HG03066 (cell line): ENCODE measurements around the gene FGD4.
A peak's percentile ranks its signal among the peaks of the same experiment; 100 is the strongest.

Experiments
- ATAC-seq: cut with Tn5 transposase; IDR thresholded peaks from one replicate; pipeline ENCODE4 v1.9.1; 2021; ENCODE audit warnings: low read depth; ENCODE audit not compliant: unreplicated experiment

FGD4 gene

DNA sequence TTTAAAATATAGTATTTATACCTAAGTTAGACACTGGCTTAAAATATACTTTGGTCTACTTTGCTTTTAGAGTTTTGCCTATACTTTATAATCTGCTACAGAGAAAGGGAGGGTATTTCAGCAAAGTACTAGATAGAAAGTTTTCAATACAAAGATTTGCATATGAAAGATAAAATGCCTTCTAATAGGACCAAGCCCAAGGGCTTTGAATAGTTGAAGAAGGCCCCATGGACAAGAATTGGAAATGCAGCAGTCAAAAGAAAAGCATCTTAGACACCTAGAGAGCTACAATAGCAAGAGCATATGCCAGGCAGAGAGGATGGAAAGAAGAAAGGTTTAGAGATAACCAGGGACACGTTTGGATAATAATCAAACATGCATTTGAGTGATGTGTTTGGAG is 196.7 kb downstream of the FGD4 start:
- no peak for ATAC-seq

DNA sequence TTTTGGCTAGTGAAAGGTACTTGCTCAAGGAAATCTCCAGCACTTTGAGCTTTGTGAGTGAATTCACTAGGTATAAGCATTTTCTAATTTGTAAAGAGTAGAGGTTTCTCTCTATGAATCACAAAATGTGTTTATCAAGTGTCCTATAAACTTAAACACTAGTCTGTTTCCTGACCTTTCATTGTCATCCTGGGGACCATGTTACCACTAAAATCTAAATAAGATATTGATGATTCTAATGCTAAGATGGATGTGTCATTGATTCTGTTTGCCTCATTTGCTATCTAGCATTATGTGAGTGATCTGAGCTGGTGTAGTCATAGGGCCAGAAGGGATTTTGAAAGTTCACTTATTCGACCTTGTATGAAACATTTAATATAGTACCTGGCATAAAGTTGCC is 199.3 kb downstream of the FGD4 start:
- no peak for ATAC-seq

- ATAC-seq = no peak
These were observed 201.3 kb downstream of the FGD4 start for GRCh38 chr12:32600681-32601080.

- ATAC-seq = no peak
These were observed 203.7 kb downstream of the FGD4 start for GRCh38 chr12:32603071-32603470.

GRCh38 chr12:32603858-32604257 is 204.5 kb downstream of the FGD4 start:
- peak; percentile 91 for ATAC-seq

DNA sequence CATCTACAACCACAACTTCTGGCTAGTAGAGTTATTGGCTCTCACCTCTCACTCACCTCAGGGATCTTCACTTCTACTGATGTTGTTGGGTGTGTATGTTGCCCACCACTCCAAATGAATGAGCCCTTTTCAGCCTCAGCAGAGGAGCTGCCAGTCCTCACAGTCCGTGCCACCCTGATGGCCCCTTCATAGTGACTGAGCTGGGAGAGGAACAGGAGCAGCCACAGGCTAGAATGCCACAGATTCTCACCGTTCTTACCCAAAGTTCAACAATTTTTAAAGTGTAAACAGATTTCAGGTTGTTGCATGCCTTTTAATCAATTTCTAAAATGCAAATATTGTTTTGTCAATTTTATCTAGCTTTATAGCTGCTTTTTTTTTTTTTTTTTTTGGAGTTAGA is 205.2 kb downstream of the FGD4 start:
- ATAC-seq = no peak

DNA sequence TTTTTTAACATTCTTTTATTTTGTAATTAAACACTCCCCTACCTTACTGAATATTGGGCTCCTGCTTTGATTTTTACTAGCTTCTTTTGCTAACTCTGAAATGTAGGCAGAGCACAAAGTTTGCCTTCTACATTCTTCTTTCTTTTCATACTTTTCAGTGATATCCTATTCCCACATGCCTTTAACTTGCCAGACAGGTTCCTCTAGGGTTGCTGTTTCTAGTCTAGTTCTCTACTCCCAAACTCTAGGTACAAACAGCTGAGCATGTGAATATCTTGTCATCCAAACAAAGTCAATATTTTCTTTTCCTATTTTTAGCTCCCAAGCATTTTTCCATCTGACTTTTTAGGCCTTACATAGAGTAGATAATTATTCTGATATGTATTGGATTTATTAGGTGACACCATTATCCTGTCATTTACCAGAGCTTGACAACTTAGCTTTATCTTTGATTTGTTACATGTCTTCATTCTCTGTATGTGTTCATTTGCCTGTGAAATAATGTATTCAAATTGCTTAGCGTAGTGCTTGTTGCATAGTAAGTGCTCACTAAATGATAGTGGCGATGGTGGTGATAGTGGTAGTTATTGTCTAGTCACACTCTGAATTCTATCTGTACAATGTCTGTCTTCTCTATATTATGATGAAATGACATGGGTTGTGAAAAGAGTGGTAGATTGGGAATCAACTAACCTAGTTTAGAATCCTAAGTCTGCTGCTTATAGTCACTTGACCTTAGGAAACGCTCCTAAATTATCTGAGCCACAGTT is 206.2 kb downstream of the FGD4 start:
- ATAC-seq = no peak

GRCh38 chr12:32606443-32606842 is 207.1 kb downstream of the FGD4 start:
- ATAC-seq = no peak

DNA sequence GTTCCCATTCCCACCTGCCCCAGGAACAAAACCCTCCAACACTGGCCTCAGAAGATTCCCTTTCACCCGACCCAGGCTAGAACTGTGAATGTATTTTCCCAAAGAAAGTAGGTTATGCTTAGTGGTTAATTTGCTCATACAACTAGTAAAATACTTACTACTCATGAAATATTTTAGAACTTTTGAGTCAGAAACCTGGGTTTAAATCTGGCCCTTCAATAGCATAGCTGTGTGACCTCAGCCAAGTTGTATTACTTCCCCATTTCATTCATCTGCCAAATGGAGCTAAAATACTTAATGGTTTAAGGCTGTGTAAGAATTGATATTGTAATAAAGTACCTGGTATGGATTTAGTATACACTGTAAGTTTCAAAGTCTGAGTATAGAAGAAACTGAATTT is 210.6 kb downstream of the FGD4 start:
- ATAC-seq = no peak

DNA sequence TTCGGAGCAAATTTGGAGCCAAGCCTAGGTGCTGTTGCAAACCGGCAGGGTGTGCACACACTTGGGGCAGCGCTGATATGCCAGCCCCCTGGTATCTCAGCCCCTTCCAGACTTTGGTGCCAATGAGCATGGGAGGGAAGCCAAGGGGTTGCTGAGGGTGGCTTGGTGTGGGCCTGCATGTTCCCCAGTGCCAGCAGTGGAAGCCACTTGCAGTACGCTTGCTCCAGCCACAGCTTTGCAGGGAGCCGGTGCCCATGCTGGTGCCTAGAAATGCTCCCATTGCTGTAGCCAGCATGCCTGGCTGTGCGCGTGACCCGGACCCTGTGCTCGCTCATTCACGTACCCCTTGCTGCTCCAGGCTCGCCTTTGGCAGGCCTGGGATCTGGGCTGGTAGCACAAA is 212.6 kb downstream of the FGD4 start:
- ATAC-seq = no peak

- ATAC-seq = no peak
These were observed 213.6 kb downstream of the FGD4 start for GRCh38 chr12:32612658-32613614.

DNA sequence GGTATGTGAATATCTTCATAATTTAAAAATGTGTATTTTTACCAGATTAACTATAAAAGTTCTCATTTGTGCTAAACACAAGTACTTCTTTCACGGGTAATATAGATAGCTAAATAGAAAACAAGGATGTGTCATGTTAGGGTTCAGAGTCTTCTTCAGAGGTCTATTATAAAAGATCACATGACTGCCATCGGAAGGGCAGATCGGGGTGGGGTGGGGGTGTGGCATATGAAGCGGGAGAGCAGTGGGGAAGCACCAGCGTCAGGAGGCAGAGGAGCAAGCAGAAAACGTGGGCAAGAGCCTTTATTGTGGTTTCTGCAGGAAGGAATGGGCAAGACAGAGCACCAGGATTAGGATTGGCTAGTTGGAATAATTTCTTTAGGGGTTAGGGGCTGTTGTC is 216.1 kb downstream of the FGD4 start:
- ATAC-seq = no peak

- ATAC-seq = no peak
These were observed 218.2 kb downstream of the FGD4 start for GRCh38 chr12:32617534-32617933.

GRCh38 chr12:32618115-32618514 is 218.8 kb downstream of the FGD4 start:
- ATAC-seq = no peak

GRCh38 chr12:32627976-32628375 is 228.6 kb downstream of the FGD4 start:
- no peak for ATAC-seq

DNA sequence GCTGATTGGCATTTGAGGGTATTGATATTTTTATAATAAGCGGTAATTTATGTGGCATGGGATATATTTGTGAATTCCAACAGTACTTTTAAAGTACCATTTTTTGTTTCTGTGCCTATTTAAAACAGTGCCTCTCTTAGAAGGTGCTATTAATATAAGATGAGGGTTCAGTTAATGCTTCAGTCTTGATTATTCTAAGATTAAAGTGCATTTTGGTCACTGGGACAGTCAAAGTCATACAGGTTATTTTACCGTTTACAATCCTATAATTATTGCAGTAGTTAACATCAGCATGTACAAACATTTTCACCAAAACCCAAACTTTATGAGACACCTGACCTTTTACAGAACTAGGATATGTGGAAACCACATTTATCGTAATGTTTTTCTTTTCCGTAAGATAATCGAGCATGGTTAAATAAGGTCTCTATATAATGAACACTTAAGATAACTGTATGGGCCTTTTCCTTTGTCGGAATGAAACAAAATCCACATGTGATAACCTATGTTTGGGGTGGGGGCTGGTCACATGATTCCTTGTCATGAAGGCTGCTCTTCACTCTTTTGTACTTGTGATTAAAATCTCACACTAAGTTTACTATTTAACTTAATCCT is 242.0 kb downstream of the FGD4 start:
- no peak for ATAC-seq

DNA sequence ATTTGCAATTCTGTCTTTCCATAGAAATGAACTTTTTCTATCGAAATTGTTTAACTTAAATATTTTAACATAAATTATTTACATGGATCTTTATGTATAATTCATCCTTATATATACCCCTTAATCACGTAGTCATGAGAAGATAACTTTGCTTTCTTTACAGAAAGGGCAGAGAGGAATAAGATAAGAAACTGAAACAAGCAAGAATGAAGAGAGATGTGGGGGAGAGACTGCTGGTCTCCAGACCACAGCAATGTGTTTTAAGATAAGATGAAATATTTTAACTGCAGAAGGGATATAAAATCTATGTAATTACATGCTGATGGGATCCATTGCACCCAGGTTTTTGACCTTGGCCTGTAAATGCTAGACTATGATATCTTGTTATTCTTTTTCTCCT is 245.1 kb downstream of the FGD4 start:
- ATAC-seq = no peak

DNA sequence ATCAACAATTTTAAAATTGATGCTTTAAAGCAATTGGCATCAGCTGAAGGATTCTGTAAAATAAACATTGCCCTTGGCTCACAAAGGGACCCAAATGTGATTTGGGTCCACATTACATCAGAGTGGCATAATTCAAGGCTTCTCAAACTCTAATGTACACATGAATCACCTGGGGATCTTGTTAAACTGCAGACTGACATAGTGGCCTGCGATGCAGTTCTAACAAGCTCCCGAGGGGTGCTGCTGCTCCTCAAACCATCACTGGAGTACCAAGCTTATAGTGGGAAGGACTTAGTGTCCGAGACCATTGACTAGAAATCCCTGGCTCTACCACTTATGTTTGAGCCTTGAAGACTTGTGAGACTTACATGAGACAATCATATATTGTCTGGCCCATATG is 247.9 kb downstream of the FGD4 start:
- ATAC-seq = no peak

GRCh38 chr12:32650508-32650907 is 251.2 kb downstream of the FGD4 start:
- no peak for ATAC-seq

- no peak for ATAC-seq
These were observed 252.0 kb downstream of the FGD4 start for GRCh38 chr12:32651151-32651955.

- ATAC-seq = no peak
These were observed 252.5 kb downstream of the FGD4 start for GRCh38 chr12:32651956-32652210.
